Bronchial epithelial cell (primary cell): ENCODE measurements around the gene CLEC2D. TPM values are rescaled to one million over a fixed set of nuclear protein-coding genes. Genes with fewer than 3 reads are reported as not detected.

Experiments
- DNase-seq: peaks from one replicate; pipeline ENCODE4 v3.0.0-alpha.2; 2010; ENCODE audit warnings: low read depth
- FAIRE-seq: peaks from 2 replicates; lab custom pipeline; 2011; peaks lifted over from hg19 to GRCh38; lab: Jason Lieb, UNC
- H3K27me3 ChIP-seq: 2 replicates; pipeline ENCODE4 v1.5.1; 2011; ENCODE audit warnings: low read length; ENCODE audit not compliant: control insufficient read depth, insufficient read depth
- H3K36me3 ChIP-seq: 2 replicates; pipeline ENCODE4 v1.5.1; 2011; ENCODE audit warnings: low read length; ENCODE audit not compliant: control insufficient read depth, insufficient read depth
- H3K4me3 ChIP-seq: 2 replicates; pipeline ENCODE4 v1.5.1; 2011; ENCODE audit warnings: mild to moderate bottlenecking, low read depth, low read length, control low read depth
- CTCF ChIP-seq: IDR thresholded peaks from 2 replicates; pipeline ENCODE4 v1.5.1; 2011; ENCODE audit warnings: mild to moderate bottlenecking, moderate library complexity, low read length, control low read depth, inconsistent platforms; ENCODE audit not compliant: insufficient read depth, severe bottlenecking
- total RNA-seq: library from RNA; depleted of rRNA; stranded (reverse); fragments of >200 nt; gene quantifications from 2 replicates; pipeline ENCODE4 v1.2.1, GENCODE V29; 2014

Gene CLEC2D
- total RNA-seq, 1 donor from 2014 or later: 2.6 TPM

GRCh38 chr12:9634177-9634803, 35.2 kb upstream of the CLEC2D start:
- peak; percentile 56 for DNase-seq
- Histone ChIP-seq H3K27me3 (no peaks in the 10 kb centered on the region), H3K36me3 (no peaks in the 10 kb centered on the region), H3K4me3 (no peak overlapping the region)
- TF ChIP-seq CTCF: peak; percentile 59
- no peak for FAIRE-seq

- DNase-seq (no peak), FAIRE-seq (no peak)
- no peaks in the 10 kb centered on the region for H3K27me3 ChIP-seq
- no peak overlapping the region for H3K4me3 ChIP-seq
- no peak for TF ChIP-seq CTCF
- no peaks in the 10 kb centered on the region for H3K36me3 ChIP-seq
These were observed 34.4 kb upstream of the CLEC2D start for GRCh38 chr12:9634969-9635754.

GRCh38 chr12:9636150-9636850, 33.2 kb upstream of the CLEC2D start:
- DNase-seq: no peak
- TF ChIP-seq CTCF: no peak
- Histone ChIP-seq H3K4me3 (no peak overlapping the region), H3K36me3 (no peaks in the 10 kb centered on the region), H3K27me3 (no peaks in the 10 kb centered on the region)
- no peak for FAIRE-seq

- FAIRE-seq (no peak), DNase-seq (no peak)
- H3K4me3 ChIP-seq: no peak overlapping the region
- no peaks in the 10 kb centered on the region for H3K36me3 ChIP-seq
- no peak for TF ChIP-seq CTCF
- H3K27me3 ChIP-seq: no peaks in the 10 kb centered on the region
These were observed 32.7 kb upstream of the CLEC2D start for GRCh38 chr12:9636851-9637206.

- Histone ChIP-seq H3K36me3 (no peaks in the 10 kb centered on the region), H3K27me3 (no peaks in the 10 kb centered on the region), H3K4me3 (no peak overlapping the region)
- no peak for DNase-seq
- TF ChIP-seq CTCF: no peak
- FAIRE-seq: no peak
These were observed 29.5 kb upstream of the CLEC2D start for GRCh38 chr12:9640024-9640423.
